Renal pelvis (tissue), 4 donors: ENCODE data around the gene KRTAP9-6. TPM values are rescaled to one million over a fixed set of nuclear protein-coding genes. Genes with fewer than 3 reads are reported as not detected.
"Not testable (repeated sequence)": the region's sequence is repeated elsewhere in the genome, so short reads cannot be mapped to it uniquely, and the experiment has no call there.

Experiments used
- DNase-seq: peaks from one replicate; pipeline ENCODE4 v3.0.0-alpha.2; 2013
- polyA plus RNA-seq, 3 donors: library from polyadenylated mRNA; unstranded; fragments of 120-200 nt; gene quantifications; one replicate each; pipeline ENCODE4 v1.2.1, GENCODE V29; 2013; ENCODE audit not compliant: insufficient read length in 3 of 3

Gene KRTAP9-6
- polyA plus RNA-seq, 3 donors: 0.09 to 0.22 TPM; not detected in 1

DNA sequence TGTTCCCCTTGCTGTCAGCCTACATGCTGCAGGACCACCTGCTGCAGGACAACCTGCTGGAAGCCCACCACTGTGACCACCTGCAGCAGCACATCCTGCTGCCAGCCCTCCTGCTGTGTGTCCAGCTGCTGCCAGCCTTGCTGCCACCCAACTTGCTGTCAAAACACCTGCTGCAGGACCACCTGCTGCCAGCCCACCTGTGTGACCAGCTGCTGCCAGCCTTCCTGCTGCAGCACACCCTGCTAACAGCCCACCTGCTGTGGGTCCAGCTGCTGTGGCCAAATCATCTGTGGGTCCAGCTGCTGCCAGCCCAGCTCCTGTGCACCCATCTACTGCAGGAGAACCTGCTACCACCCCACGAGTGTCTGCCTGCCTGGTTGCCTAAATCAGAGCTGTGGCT is 6.1 kb downstream of the KRTAP9-6 start:
- DNase-seq: not testable (repeated sequence)

DNA sequence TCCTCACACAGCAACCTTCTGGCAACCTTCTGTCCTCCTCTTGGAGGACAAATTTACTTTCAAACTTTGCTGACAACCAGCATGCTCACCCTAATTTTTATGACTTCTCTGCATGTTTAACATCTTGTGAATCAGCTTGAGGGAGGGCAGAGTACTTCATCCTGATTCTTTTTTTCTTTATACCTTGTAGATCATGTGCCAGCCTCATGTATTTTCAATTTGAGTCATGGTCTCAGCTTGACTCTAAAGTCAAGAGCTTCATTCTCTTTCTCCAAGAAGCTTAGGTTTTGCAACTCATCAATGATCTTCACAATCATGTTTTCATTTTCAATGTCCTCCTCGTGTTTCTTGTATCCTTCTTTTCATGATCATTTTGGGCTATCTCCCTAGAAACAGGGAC is 6.7 kb downstream of the KRTAP9-6 start:
- no peak for DNase-seq

DNA sequence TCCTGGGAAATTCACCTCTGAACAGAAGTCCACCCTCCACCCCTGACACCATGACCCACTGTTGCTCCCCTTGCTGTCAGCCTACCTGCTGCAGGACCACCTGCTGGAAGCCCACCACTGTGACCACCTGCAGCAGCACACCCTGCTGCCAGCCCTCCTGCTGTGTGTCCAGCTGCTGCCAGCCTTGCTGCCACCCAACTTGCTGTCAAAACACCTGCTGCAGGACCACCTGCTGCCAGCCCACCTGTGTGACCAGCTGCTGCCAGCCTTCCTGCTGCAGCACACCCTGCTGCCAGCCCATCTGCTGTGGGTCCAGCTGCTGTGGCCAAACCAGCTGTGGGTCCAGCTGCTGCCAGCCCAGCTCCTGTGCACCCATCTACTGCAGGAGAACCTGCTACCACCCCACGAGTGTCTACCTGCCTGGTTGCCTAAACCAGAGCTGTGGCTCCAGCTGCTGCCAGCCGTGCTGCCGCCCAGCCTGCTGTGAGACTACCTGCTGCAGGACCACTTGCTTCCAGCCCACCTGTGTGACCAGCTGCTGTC is 10.5 kb downstream of the KRTAP9-6 start, which contains the start of gene KRTAP9-7:
TSS of gene KRTAP9-7 (plus strand) at position 51 of the 543 bp plus-strand sequence. CDS start at position 51, 0 bp downstream.
- DNase-seq: not testable (repeated sequence)

DNA sequence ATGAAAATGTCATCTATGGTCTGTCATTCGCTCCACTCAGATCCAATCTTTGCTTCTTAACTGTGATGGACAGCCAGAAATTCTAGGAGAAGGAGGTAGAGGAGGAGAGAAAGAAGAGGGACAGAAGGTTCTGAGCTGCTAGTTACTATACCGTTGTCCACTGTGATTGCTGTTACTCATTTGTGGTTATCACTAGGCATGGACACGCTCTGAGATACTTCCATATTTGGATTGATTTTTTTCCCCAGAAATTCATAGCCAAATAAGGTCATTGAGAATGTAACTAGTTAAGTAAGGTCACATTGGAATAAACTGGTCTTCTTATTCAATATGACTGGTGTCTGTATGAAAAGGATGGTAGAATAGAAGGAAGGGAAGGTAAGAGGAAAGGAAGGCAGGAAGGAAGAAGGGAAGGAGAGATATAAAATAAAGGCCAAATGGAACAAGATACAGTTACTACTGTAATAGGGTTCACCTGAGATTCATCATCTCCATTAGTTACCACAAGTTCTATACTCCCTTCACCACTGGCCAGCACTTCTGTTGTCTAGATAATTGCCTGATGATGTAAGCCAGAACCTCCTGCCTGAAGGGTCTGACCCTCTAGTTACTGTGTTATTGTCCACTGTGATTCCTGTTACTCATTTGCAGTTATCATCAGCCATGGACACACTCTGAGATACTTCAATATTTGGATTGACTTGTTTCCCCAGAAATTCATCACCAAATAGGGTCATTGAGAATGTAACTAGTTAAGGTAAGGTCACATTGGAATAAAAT is 13.2 kb downstream of the KRTAP9-6 start:
- no peak for DNase-seq

DNA sequence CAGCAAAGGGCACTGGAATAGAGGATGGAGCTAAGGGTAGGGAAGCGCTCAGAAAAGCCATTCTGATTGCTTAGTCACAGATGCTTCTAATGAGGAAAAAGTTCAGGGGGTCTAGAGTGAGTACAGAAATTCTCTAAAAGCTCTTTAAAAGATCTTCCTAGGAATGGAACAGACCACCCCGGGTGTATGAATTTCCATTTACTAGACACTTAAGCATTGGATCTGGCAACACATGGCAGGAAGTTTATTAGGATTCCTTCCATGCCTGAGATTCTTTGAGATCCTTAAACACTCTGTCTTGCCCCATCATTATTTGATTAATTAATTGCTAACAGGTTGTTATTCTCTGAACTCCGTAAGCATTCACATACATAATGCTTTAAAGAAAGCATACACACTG is 18.9 kb downstream of the KRTAP9-6 start:
- no peak for DNase-seq

DNA sequence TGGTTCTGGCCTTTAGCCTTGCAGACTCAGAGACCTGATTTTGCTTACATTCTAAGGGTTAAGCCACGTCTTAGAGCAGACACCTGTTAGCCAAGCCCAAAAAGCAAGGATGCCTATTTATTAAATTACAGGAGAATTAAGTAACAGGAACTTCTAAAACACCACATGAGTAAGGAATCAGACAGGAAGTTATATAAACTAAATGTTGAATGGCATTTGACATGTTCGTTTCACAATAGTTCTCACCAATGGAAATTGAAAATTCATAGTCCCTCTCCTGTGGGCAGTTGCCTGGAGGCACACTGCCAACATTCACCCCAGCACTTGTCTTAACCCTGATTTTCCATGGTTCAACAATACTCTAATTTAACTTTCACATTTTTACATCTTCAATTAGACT is 19.4 kb downstream of the KRTAP9-6 start:
- no peak for DNase-seq

DNA sequence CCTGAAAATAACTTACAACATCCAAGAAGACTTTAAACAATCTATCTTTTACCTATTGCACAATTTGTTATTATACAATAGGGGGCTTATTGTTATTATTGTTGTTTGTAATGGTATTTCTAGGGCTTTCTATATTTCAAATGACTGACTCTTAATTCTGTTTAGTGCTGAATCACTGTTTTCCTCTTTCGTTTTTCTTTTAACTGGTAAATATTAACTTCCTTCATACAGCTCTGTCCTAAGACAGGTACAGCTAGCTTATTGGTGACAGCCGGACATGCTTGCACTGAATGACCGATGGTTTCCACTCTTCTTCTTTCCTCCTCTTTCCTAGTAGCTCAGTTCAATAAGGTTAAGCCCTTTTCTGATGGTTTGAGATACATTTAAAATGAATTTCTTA is 21.9 kb downstream of the KRTAP9-6 start:
- DNase-seq: no peak

DNA sequence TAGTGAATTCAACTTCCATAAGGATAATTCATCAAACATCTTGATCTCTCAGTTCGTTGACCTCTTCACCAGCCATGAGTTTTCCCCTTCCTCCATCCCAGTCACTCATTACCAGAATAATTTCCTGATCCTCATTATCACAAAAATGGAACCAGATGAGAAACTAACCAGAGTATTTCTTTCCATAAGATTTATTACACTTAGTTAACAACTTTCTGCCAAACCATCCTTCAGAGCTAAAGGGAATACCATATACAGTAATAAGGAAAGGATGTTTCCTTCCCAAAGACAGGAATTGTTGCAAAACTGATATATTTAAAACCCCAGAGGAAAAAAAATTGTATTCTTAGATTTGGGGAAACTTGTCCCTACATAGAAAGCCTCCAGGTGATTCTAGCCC is 28.8 kb downstream of the KRTAP9-6 start:
- no peak for DNase-seq

DNA sequence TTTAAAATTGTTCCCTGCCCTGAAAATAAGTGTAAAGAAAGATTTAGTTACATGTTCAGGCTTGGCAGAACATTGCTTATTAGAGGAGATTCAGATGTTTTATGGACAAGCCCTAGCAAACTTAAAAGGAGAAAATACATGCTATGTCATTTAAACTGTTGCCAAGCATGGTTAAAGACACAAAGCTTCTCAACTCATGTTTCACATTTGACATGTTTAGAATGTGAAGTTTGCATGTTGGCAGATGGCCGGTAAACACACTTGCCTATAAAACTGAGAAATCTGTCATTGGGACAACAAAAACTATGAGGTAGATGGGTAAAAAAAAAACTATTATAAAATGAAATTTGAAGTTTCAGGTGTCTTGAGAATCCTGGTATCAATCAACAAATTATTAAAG is 31.7 kb downstream of the KRTAP9-6 start:
- peak; percentile 10 for DNase-seq

DNA sequence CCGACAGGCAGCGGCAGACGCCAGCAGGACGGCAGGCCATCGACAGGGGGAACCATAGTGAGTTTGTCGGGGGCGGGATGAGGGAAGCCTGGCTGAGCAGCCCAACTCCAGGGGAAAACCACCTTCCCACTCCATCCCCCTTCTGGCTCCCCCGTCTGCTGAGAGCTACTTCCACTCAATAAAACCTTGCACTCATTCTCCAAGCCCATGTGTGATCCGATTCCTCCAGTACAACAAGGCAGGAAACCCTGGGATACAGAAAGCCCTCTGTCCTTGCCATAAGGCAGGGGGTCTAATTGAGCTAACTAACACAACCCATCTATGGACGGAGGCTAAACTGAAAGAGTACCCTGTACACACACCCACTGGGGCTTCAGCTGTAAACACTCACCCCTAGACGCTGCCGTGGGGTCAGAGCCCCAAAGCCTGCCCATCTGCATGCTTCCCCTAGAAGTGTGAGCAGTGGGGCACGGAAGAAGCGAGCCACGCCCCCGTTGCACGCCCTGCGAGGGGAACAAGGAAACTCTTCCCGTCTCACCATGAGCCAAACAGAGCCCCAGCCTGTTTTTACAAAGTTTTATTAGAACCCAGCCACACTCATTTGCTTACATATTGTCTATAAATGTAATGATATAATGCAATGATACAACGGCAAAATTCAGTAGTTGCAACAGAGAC is 33.4 kb downstream of the KRTAP9-6 start:
- no peak for DNase-seq

DNA sequence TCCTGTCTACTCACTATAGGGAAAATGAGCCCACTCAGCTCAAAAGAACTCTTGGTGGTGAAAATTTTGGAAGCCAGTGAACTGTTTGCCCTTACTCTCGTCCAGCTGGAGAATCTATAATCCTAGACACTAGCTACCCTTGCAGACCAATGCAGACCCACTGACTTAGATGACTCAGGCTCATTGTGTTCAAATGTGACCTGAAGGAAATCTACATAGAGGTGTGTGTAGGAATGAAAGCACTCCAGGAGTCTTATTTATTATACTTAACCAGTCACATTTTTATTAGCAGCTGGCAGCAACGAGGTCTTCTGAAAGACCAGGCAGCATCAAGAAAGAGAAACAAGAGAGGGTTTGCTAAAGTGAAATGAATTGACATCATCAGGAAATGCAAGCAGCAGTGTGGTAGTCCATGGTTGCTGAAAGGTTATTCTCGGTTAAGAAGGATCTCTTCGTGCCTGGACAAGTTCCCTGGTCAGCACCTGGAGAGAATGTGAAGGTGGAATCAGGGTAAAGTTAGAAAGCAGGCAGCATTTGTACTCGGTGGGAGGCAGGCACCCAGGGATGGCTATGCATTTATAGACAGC is 36.1 kb downstream of the KRTAP9-6 start:
- DNase-seq: no peak

DNA sequence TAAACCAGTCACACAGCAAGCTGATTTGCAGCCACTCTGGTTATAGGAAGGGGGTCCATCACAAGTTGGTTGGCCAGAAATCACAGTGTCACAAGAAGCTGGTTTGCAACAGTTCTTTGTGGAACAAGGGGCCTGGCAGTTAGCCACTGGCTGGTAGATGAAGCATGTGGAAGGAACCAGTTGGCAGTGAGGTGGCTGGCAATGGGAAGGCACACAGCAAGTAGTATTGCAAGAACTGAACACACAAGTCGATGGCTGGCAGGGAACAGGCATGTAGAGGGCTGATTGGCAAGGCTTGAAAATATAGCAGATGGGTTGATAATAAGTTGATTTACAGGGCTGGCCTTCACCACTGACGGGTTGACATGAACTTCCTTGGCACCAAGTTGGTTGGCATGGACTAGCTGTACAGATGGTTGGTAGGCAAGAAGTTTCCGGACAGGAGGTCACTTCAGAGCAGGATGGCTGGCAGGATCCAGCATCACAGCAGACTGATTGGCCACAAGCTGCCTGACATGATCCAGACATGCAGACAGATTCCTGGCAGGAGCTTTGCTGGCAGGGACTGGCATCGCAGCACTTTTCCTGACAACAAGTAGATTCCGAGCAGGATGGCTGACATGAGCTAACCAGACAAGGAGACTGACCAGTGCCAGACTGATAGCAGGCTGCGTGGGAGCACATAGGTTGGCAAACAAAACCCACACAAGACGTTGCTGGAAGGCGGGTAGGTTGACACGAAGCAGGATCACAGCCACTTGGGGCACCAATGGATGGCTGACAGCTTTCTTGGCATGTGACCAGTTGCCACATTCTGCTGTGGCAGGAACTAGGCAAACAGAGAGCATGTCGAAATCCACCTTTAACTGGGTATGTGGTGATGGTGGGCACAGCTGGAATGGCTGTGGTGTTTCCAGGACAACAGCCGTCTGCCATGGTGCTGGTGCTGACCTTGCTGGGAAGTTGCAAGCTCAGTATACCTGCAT is 37.0 kb downstream of the KRTAP9-6 start, which contains the start of gene KRTAP29-1:
TSS of gene KRTAP29-1 (minus strand) at position 936 of the 986 bp plus-strand sequence. CDS start at position 936, 0 bp downstream.
- DNase-seq: no peak

DNA sequence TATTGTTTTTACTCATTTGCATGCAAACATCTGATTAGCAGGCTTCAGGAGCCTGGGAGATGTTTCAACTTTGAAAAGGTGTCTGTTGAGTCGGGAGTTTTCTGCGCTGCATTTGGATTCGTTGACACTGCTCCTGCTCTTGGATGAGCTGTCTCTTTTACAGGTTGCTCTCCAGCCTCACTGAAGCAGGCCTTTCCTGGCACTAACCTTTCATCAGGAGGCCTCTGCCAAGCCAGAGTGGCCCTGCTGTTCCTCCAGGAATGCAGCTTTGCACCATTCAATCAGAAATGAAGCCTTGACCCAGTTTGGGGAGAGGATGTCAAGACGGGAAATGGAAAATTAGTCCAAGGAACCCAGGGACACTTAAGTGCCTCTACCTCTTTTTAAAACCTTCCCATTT is 37.8 kb downstream of the KRTAP9-6 start:
- DNase-seq: no peak

DNA sequence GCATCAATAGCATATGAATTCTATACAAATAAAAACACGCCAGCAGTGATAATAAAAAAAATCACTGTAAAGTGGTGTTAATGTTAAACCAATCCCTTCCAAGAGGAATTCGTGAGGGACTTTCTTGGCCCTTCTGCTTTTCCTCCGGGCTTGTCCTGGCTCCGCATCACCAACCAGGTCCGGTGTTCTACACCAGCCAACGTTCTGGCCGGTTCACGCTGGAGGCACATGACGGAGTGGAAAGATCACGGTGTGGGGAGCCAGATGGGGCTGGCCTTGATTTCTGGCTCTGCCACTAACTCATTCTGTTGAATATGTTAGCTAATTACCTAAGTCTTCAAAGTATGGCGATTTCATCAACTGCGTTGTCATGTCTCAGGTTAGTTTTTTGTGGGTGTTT is 38.9 kb downstream of the KRTAP9-6 start:
- DNase-seq: no peak

DNA sequence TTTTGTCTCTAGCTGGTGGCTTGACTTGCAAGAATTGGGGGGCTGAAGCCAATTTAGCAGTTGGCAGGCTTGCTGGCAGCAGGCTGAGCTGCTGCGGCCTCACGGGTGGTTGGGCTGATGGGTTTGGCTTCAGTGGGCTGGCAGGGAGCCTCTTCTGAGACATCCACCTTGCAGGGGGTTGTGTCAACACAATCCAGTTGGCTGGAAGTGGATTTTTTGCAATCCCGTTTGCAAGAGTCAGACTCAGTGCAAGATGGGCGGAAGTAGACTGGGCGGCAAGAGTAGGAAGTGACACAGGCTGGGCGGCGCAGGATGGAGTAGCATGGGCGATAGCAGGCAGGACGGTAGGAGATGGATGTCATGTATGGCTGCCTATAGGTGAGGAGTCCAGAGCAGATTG is 42.5 kb downstream of the KRTAP9-6 start:
- no peak for DNase-seq

DNA sequence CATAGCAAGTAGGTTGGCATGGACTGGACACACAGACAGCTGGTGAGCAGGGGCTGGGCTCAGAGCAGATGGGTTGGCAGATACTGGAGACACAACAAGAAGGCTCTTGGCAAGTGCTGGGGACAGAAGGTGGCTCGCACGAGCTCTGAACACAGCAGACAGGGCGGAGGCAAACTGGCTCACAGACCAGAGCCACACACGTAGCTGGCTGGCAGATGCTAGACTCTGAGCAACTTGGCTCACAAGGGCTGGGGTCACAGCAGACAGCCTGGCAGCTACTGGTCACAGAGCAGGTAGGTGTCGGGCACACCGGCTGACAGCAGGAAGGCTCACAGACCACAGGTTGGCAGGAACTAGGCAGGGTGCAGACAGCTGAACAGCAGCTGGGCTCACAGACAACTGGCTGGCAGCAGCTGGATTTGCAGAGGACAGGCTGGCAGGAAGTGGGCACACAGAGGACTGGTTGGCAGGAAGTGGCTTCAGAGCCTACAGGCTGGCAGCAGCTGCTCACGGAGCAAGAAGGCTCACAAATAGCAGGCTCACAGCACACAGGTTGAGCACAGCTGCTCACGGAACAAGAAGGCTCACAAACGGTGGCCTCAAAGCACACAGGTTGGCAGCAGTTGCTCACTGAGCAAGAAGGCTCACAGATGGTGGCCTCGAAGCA is 43.2 kb downstream of the KRTAP9-6 start:
- no peak for DNase-seq

DNA sequence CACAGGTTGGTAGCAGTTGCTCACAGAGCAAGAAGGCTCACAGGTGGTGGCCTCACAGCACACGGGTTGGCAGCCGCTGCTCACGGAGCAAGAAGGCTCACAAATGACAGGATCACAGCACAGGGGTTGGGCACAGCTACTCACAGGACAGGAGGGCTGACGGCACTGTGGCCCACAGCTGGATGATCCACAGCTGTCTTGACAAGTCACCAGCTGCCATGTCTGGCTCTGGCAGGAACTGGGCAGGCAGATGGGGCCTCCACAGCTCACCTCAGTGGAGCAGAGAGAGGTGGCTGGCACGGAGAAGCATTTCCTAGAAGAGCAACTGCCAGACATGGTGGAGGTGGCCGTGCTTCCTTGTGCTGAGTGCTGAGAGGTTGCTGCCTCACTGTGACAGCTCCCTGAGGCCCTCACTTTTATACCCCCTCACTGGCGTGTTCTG is 43.8 kb downstream of the KRTAP9-6 start, which contains the start of gene KRTAP16-1:
TSS of gene KRTAP16-1 (minus strand) at position 392 of the 442 bp plus-strand sequence. CDS start at position 336, 56 bp downstream.
- DNase-seq: no peak

DNA sequence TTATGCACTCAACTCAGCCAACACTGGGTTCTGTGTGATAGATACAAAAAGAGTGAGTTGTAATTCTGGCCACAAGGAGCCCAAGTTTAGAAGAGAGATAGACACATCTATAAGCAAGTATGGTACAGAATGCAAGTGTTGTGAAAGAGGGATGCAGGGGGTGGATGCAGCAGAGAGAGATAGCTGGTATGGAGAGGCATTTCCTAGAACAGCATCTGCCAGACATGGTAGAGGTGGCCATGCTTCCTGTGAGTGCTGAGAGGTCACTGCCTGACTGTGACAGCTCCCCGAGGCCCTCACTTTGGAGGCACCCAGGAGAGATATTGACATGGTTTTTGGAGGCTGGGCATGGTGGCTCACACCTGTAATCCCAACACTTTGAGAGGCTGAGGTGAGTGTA is 45.9 kb downstream of the KRTAP9-6 start:
- no peak for DNase-seq

DNA sequence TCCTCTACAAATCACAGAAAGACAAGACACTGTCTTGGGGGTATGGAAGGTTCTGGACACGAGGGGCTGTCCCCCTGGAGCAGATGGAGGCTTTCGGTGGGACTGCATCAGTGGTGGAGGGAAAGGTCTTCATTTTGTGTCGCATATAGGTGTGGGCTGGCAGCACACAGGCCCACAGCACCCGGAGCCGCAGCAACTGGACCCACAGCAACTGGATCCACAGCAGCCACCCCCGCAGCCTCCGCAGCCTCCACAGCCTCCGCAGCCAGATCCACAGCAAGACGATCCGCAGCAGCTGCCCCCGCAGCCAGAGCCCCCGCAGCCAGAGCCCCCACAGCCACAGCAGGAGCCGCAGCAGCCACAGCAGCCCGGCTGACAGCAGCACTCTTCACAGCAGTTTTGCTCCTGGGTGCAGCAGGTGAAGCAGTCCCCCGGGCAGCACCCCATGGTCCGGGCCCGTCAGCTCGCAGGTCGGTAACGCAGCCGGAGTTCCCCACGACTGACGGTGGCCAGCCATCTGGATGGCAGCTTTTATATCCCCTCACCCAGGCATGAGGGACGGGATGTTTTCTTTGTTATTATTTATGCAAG is 50.1 kb downstream of the KRTAP9-6 start, which contains the start of gene KRTAP17-1:
TSS of gene KRTAP17-1 (minus strand) at position 507 of the 591 bp plus-strand sequence. CDS start at position 447, 60 bp downstream.
- no peak for DNase-seq
